OCI-LY3 (cell line): Measurements from ENCODE around the gene HPCAL1.

Source experiments
- CTCF ChIP-seq: fragments of 200-600, 300-600 bp; sonication (generic); IDR thresholded peaks from 2 replicates; pipeline ENCODE4 v1.5.1; 2014; ENCODE audit warnings: antibody characterized with exemption, low read length, low read depth
- EZH2phosphoT487 ChIP-seq: fragments of 200-600 bp; shearing (Covaris generic); IDR thresholded peaks from 2 replicates; pipeline ENCODE4 v1.6.1; 2018; ENCODE audit warnings: antibody characterized with exemption, mixed run types, low read depth

GRCh38 chr2:10281891-10282290 lies 20.8 kb upstream of the HPCAL1 start:
- TF ChIP-seq CTCF (no peak), EZH2phosphoT487 (no peak)
